Measurements from ENCODE around the gene ZDHHC12.
"Not testable (repeated sequence)": the region's sequence is repeated elsewhere in the genome, so short reads cannot be mapped to it uniquely, and the experiment has no call there.

Gene ZDHHC12

GRCh38 chr9:128702445-128702948, 21.4 kb downstream of the ZDHHC12 start, which contains the start of gene PKN3:
Gene PKN3 (plus strand): TSS chr9:128702503. CDS start chr9:128702916, 413 bp downstream.
- peaks cover 11% of the 10 kb centered on the region for H3K4me1 ChIP-seq (ENCODE audit: control insufficient read depth, insufficient read depth, low read length, poor library complexity, severe bottlenecking)
- peak; percentile 65 to 75 (median 67) for DNase-seq
- peak within 1 kb of the TSS; percentile 18 for H3K27ac ChIP-seq (ENCODE audit: insufficient read depth, low read length, poor library complexity, severe bottlenecking)
- H3K36me3 ChIP-seq (ENCODE audit: control insufficient read depth, insufficient read depth, low read length): no peaks in the 10 kb centered on the region
- H3K27me3 ChIP-seq (replicated peaks; ENCODE audit: control insufficient read depth, insufficient read depth, low read length, poor library complexity, severe bottlenecking): no peaks in the 10 kb centered on the region
- no peaks in the 10 kb centered on the region for H3K9me3 ChIP-seq (ENCODE audit: control insufficient read depth, low read length)
- H3K4me3 ChIP-seq (ENCODE audit: insufficient read depth, low read depth, low read length, poor library complexity, severe bottlenecking): peak within 1 kb of the TSS; percentile 68

GRCh38 chr9:128701227-128701854, 22.6 kb downstream of the ZDHHC12 start:
- no peaks in the 10 kb centered on the region for H3K27me3 ChIP-seq (replicated peaks; ENCODE audit: control insufficient read depth, insufficient read depth, low read length, poor library complexity, severe bottlenecking)
- no peak overlapping the region for H3K27ac ChIP-seq (ENCODE audit: insufficient read depth, low read length, poor library complexity, severe bottlenecking)
- H3K4me1 ChIP-seq (ENCODE audit: control insufficient read depth, insufficient read depth, low read length, poor library complexity, severe bottlenecking): peaks cover 11% of the 10 kb centered on the region
- H3K36me3 ChIP-seq (ENCODE audit: control insufficient read depth, insufficient read depth, low read length): no peaks in the 10 kb centered on the region
- DNase-seq: no peak
- H3K9me3 ChIP-seq (ENCODE audit: control insufficient read depth, low read length): no peaks in the 10 kb centered on the region
- H3K4me3 ChIP-seq (ENCODE audit: insufficient read depth, low read depth, low read length, poor library complexity, severe bottlenecking): no peak overlapping the region

- not testable (repeated sequence) for H3K9me3 ChIP-seq (ENCODE audit: control insufficient read depth, low read length); H3K27ac ChIP-seq (ENCODE audit: insufficient read depth, low read length, poor library complexity, severe bottlenecking); H3K4me3 ChIP-seq (ENCODE audit: insufficient read depth, low read depth, low read length, poor library complexity, severe bottlenecking); H3K36me3 ChIP-seq (ENCODE audit: control insufficient read depth, insufficient read depth, low read length); DNase-seq; H3K27me3 ChIP-seq (replicated peaks; ENCODE audit: control insufficient read depth, insufficient read depth, low read length, poor library complexity, severe bottlenecking)
- peaks cover 11% of the 10 kb centered on the region for H3K4me1 ChIP-seq (ENCODE audit: control insufficient read depth, insufficient read depth, low read length, poor library complexity, severe bottlenecking)
Observed at GRCh38 chr9:128699096-128699795, 24.7 kb downstream of the ZDHHC12 start.

GRCh38 chr9:128696923-128697707, 26.8 kb downstream of the ZDHHC12 start:
- H3K4me3 ChIP-seq (ENCODE audit: insufficient read depth, low read depth, low read length, poor library complexity, severe bottlenecking): no peak overlapping the region
- peaks cover 28% of the 10 kb centered on the region for H3K36me3 ChIP-seq (ENCODE audit: control insufficient read depth, insufficient read depth, low read length)
- H3K27me3 ChIP-seq (replicated peaks; ENCODE audit: control insufficient read depth, insufficient read depth, low read length, poor library complexity, severe bottlenecking): no peaks in the 10 kb centered on the region
- H3K4me1 ChIP-seq (ENCODE audit: control insufficient read depth, insufficient read depth, low read length, poor library complexity, severe bottlenecking): peaks cover 3% of the 10 kb centered on the region
- H3K27ac ChIP-seq (ENCODE audit: insufficient read depth, low read length, poor library complexity, severe bottlenecking): no peak overlapping the region
- DNase-seq: no peak
- no peaks in the 10 kb centered on the region for H3K9me3 ChIP-seq (ENCODE audit: control insufficient read depth, low read length)

- Histone ChIP-seq H3K27ac (ENCODE audit: insufficient read depth, low read length, poor library complexity, severe bottlenecking) (no peak overlapping the region), H3K27me3 (replicated peaks; ENCODE audit: control insufficient read depth, insufficient read depth, low read length, poor library complexity, severe bottlenecking) (no peaks in the 10 kb centered on the region), H3K4me3 (ENCODE audit: insufficient read depth, low read depth, low read length, poor library complexity, severe bottlenecking) (no peak overlapping the region), H3K4me1 (ENCODE audit: control insufficient read depth, insufficient read depth, low read length, poor library complexity, severe bottlenecking) (peaks cover 8% of the 10 kb centered on the region), H3K36me3 (ENCODE audit: control insufficient read depth, insufficient read depth, low read length) (peaks cover 37% of the 10 kb centered on the region), H3K9me3 (ENCODE audit: control insufficient read depth, low read length) (no peaks in the 10 kb centered on the region)
- no peak for DNase-seq
Observed at GRCh38 chr9:128694344-128694743, 29.6 kb downstream of the ZDHHC12 start.

- H3K27me3 ChIP-seq (replicated peaks; ENCODE audit: control insufficient read depth, insufficient read depth, low read length, poor library complexity, severe bottlenecking); H3K4me1 ChIP-seq (ENCODE audit: control insufficient read depth, insufficient read depth, low read length, poor library complexity, severe bottlenecking); H3K4me3 ChIP-seq (ENCODE audit: insufficient read depth, low read depth, low read length, poor library complexity, severe bottlenecking); DNase-seq; H3K9me3 ChIP-seq (ENCODE audit: control insufficient read depth, low read length); H3K27ac ChIP-seq (ENCODE audit: insufficient read depth, low read length, poor library complexity, severe bottlenecking): not testable (repeated sequence)
- H3K36me3 ChIP-seq (ENCODE audit: control insufficient read depth, insufficient read depth, low read length): peaks cover 37% of the 10 kb centered on the region
Observed at GRCh38 chr9:128693738-128694137, 30.2 kb downstream of the ZDHHC12 start.

GRCh38 chr9:128690684-128691034, 33.3 kb downstream of the ZDHHC12 start:
- Histone ChIP-seq H3K4me1 (ENCODE audit: control insufficient read depth, insufficient read depth, low read length, poor library complexity, severe bottlenecking) (peaks cover 24% of the 10 kb centered on the region), H3K9me3 (ENCODE audit: control insufficient read depth, low read length) (no peaks in the 10 kb centered on the region), H3K27me3 (replicated peaks; ENCODE audit: control insufficient read depth, insufficient read depth, low read length, poor library complexity, severe bottlenecking) (no peaks in the 10 kb centered on the region), H3K27ac (ENCODE audit: insufficient read depth, low read length, poor library complexity, severe bottlenecking) (peak overlapping the region; percentile 68), H3K4me3 (ENCODE audit: insufficient read depth, low read depth, low read length, poor library complexity, severe bottlenecking) (peak overlapping the region; percentile 60), H3K36me3 (ENCODE audit: control insufficient read depth, insufficient read depth, low read length) (peaks cover 33% of the 10 kb centered on the region)
- DNase-seq: no peak

- Histone ChIP-seq H3K27me3 (replicated peaks; ENCODE audit: control insufficient read depth, insufficient read depth, low read length, poor library complexity, severe bottlenecking) (no peaks in the 10 kb centered on the region), H3K4me3 (ENCODE audit: insufficient read depth, low read depth, low read length, poor library complexity, severe bottlenecking) (peak overlapping the region; percentile 60), H3K27ac (ENCODE audit: insufficient read depth, low read length, poor library complexity, severe bottlenecking) (peak overlapping the region; percentile 68), H3K4me1 (ENCODE audit: control insufficient read depth, insufficient read depth, low read length, poor library complexity, severe bottlenecking) (peaks cover 30% of the 10 kb centered on the region), H3K36me3 (ENCODE audit: control insufficient read depth, insufficient read depth, low read length) (peaks cover 32% of the 10 kb centered on the region), H3K9me3 (ENCODE audit: control insufficient read depth, low read length) (no peaks in the 10 kb centered on the region)
- DNase-seq: peak; percentile 44 to 52 (median 45)
Observed at GRCh38 chr9:128689820-128690683, 33.9 kb downstream of the ZDHHC12 start.

- Histone ChIP-seq H3K27me3 (replicated peaks; ENCODE audit: control insufficient read depth, insufficient read depth, low read length, poor library complexity, severe bottlenecking) (no peaks in the 10 kb centered on the region), H3K4me3 (ENCODE audit: insufficient read depth, low read depth, low read length, poor library complexity, severe bottlenecking) (peak overlapping the region; percentile 56), H3K9me3 (ENCODE audit: control insufficient read depth, low read length) (no peaks in the 10 kb centered on the region), H3K4me1 (ENCODE audit: control insufficient read depth, insufficient read depth, low read length, poor library complexity, severe bottlenecking) (peaks cover 37% of the 10 kb centered on the region), H3K27ac (ENCODE audit: insufficient read depth, low read length, poor library complexity, severe bottlenecking) (peak overlapping the region; percentile 79), H3K36me3 (ENCODE audit: control insufficient read depth, insufficient read depth, low read length) (peaks cover 31% of the 10 kb centered on the region)
- DNase-seq: peak in 2 of 3 donors; percentile 44 to 53
Observed at GRCh38 chr9:128689293-128689774, 34.6 kb downstream of the ZDHHC12 start.
